GM19238 (cell line): ENCODE data around the gene SLC35B1.
"Not testable (repeated sequence)": the region's sequence is repeated elsewhere in the genome, so short reads cannot be mapped to it uniquely, and the experiment has no call there.

Experiments
- DNase-seq: peaks from one replicate; pipeline ENCODE4 v3.0.0; 2011; ENCODE audit warnings: low spot score; ENCODE audit not compliant: insufficient read length

SLC35B1 gene

GRCh38 chr17:49673679-49674078 lies 34.1 kb downstream of the SLC35B1 start:
- not testable (repeated sequence) for DNase-seq

DNA sequence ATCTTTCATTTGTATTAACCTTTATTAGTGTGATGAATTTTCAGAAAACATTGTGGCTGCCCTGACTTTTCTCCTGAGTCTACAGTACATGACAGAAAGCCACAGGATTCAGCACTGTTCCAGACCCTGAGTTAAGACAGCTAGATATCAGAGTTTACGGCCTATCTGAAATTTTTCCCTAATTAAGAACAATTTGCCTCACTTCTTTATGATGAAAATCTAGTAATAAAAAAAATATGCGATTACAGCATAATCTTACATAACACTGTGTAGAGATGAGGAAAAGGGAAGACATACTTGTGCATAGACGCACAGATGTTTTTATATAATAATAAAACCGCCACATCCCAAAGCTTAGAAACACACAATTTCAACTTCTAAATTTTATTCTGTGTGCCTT lies 37.1 kb downstream of the SLC35B1 start:
- DNase-seq = no peak

- no peak for DNase-seq
These were observed 37.8 kb downstream of the SLC35B1 start for GRCh38 chr17:49670002-49670401.

- DNase-seq = no peak
These were observed 39.9 kb downstream of the SLC35B1 start for GRCh38 chr17:49667854-49668253.

GRCh38 chr17:49664706-49665211 lies 43.0 kb downstream of the SLC35B1 start:
- no peak for DNase-seq

DNA sequence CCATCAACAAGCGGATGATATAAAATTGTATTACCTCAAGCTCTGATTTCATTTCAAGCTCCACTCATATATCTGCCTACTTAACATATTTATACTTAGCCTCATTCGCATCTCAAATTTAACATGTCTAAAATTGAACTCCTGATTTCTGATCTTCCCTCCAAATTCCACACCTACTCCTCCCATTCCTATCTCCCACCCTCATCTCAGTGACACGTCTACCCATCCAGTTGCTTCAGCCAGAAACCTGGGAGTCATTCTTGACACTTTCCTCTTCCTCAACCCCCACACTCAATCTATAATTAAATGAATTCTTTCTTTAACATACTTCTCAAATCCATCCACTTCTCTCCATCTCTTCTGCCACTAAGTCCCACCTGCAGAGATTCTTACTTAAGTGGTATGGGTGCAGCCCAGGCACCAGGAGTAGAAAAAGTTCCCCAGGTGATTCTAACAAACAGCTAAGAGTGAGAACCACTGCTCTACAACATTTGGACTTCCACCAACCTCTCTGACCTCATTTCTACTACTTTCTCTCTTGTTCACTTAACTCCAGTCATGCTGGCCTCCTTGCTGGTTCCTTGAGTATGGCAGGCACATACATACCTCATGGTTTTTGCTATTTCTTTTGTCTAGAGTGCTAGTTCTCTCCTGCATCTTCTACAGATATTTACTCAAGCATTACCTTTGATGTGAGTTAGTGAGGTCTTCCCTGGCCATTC lies 47.9 kb downstream of the SLC35B1 start:
- no peak for DNase-seq

- no peak for DNase-seq
These were observed 51.5 kb downstream of the SLC35B1 start for GRCh38 chr17:49656247-49656646.
